Left lung (tissue), 10 donors: ENCODE measurements around the gene RALA. TPM values are rescaled to one million over a fixed set of nuclear protein-coding genes. Genes with fewer than 3 reads are reported as not detected.

ENCODE experiments used
- ATAC-seq: fragments of 200-7000 bp; cut with Tn5 transposase; one replicate; pipeline ENCODE4 v1.9.1; 2020; ENCODE audit warnings: moderate library complexity
- DNase-seq, 4 donors: peaks; one replicate each; pipeline ENCODE4 v3.0.0-alpha.2; 2013 to 2020
- H3K27ac ChIP-seq, 2 donors: fragments of 200-600 bp; sonication (generic) in 1 of 2; one replicate each; pipeline versions ENCODE4 v1.5.0 to v1.8.0; 2020 to 2021
- H3K27me3 ChIP-seq, 2 donors: fragments of 200-600 bp; sonication (generic) in 1 of 2; one replicate each; pipeline versions ENCODE4 v1.5.0 to v1.8.0; 2020 to 2021
- H3K36me3 ChIP-seq, 2 donors: fragments of 200-600 bp; sonication (generic) in 1 of 2; one replicate each; pipeline versions ENCODE4 v1.5.0 to v1.8.0; 2020 to 2021
- H3K4me1 ChIP-seq, 2 donors: fragments of 200-600 bp; one replicate each; pipeline ENCODE4 v1.8.0; 2021
- H3K4me3 ChIP-seq, 2 donors: fragments of 200-600 bp; sonication (generic) in 1 of 2; one replicate each; pipeline versions ENCODE4 v1.5.0 to v1.8.0; 2020 to 2021; ENCODE audit warnings: mild to moderate bottlenecking in 1 of 2
- H3K9me3 ChIP-seq, 2 donors: fragments of 200-600 bp; sonication (generic) in 1 of 2; one replicate each; pipeline versions ENCODE4 v1.5.0 to v1.8.0; 2020 to 2021
- intact Hi-C, 2 donors: fragments of 100-400 bp; cut with DNase I; formaldehyde crosslinking; loops; one replicate each; pipeline versions ENCODE4 v1.11.2 to v1.14.2; 2022
- polyA plus RNA-seq, 6 donors: library from polyadenylated mRNA; unstranded; fragments of 120-200 nt; gene quantifications; one replicate each; pipeline ENCODE4 v1.2.1, GENCODE V29; 2013; ENCODE audit not compliant: insufficient read length in 6 of 6
- total RNA-seq, 2 donors: library from RNA; stranded (reverse); fragmentation: NEBNext Ultra II Directional; extraction: Animal tissue kit (Norgen Biotek cat#: 25700); gene quantifications; one replicate each; pipeline ENCODE4 v1.2.1, GENCODE V29; 2021
- TF ChIP-seq, protein P1 (sequence below), 2 donors: fragments of 200-600 bp; sonication (generic) in 1 of 2; IDR thresholded peaks; one replicate each; pipeline versions ENCODE4 v1.5.0 to v1.8.0; 2021; ENCODE audit warnings: antibody characterized with exemption in 2 of 2
- donor health status: DM: no; HTN: yes; CAD: no.
- donor health status: DM: no; HTN: no; CAD: no.

Gene RALA
- total and polyA plus RNA-seq, 8 donors, result 45.8 to 114 (median 91.5) TPM

DNA sequence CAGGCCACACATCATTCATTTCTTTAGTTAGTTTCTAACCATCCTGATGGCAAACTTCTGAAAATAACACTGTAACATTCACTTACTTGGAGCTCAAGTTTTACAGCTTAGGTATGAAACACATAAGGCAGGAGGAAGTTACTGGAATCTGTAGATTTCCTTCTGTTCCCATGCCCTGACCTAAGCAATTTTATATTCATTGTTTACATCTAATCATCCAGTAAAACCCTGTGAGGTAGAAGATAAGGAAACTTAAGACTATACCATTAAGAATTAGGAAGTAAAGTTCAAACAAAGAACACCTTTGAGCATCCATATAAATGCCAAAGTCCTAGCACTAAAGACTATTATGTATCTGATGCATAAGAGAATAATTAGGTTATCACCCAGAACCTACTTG, 19.5 kb downstream of the RALA start:
- TF ChIP-seq, protein P1, sequence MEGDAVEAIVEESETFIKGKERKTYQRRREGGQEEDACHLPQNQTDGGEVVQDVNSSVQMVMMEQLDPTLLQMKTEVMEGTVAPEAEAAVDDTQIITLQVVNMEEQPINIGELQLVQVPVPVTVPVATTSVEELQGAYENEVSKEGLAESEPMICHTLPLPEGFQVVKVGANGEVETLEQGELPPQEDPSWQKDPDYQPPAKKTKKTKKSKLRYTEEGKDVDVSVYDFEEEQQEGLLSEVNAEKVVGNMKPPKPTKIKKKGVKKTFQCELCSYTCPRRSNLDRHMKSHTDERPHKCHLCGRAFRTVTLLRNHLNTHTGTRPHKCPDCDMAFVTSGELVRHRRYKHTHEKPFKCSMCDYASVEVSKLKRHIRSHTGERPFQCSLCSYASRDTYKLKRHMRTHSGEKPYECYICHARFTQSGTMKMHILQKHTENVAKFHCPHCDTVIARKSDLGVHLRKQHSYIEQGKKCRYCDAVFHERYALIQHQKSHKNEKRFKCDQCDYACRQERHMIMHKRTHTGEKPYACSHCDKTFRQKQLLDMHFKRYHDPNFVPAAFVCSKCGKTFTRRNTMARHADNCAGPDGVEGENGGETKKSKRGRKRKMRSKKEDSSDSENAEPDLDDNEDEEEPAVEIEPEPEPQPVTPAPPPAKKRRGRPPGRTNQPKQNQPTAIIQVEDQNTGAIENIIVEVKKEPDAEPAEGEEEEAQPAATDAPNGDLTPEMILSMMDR (IDR thresholded peaks at IDR 0.05), result no peak
- Histone ChIP-seq H3K4me1 (peaks cover 0 to 18% of the 10 kb centered on the region in 2 donors), H3K36me3 (no peaks in the 10 kb centered on the region), H3K27ac (no peak overlapping the region), H3K27me3 (no peaks in the 10 kb centered on the region), H3K9me3 (no peaks in the 10 kb centered on the region), H3K4me3 (no peak overlapping the region)
- intact Hi-C loops, result no loop called here
- ATAC-seq, result no peak
- DNase-seq, result no peak

DNA sequence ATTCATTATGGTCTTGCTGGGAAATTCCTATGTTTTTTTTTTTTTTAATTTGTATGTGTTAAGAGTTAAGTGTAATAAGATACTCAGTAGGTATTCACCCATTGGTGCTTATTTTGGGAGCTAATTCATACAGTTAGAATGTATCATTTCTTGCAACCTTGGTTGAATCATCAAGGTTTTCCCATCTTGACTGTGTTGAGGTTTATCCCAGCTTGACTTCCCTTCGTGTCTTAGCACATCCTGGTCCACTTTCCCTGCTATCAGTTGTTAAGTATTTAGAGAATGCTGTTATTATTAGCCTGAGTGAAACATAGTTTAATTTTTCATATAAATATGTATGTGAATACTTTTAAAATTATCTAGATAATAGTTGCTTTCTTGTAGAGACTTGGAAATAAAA, 20.8 kb downstream of the RALA start:
- intact Hi-C loops, result no loop called here
- peaks cover 0 to 18% of the 10 kb centered on the region in 2 donors for H3K4me1 ChIP-seq
- H3K9me3 ChIP-seq, result no peaks in the 10 kb centered on the region
- no peaks in the 10 kb centered on the region for H3K36me3 ChIP-seq
- no peaks in the 10 kb centered on the region for H3K27me3 ChIP-seq
- H3K27ac ChIP-seq, result no peak overlapping the region
- H3K4me3 ChIP-seq, result no peak overlapping the region
- ATAC-seq, result no peak
- DNase-seq, result no peak
- TF ChIP-seq, protein P1 (IDR thresholded peaks at IDR 0.05), result no peak

DNA sequence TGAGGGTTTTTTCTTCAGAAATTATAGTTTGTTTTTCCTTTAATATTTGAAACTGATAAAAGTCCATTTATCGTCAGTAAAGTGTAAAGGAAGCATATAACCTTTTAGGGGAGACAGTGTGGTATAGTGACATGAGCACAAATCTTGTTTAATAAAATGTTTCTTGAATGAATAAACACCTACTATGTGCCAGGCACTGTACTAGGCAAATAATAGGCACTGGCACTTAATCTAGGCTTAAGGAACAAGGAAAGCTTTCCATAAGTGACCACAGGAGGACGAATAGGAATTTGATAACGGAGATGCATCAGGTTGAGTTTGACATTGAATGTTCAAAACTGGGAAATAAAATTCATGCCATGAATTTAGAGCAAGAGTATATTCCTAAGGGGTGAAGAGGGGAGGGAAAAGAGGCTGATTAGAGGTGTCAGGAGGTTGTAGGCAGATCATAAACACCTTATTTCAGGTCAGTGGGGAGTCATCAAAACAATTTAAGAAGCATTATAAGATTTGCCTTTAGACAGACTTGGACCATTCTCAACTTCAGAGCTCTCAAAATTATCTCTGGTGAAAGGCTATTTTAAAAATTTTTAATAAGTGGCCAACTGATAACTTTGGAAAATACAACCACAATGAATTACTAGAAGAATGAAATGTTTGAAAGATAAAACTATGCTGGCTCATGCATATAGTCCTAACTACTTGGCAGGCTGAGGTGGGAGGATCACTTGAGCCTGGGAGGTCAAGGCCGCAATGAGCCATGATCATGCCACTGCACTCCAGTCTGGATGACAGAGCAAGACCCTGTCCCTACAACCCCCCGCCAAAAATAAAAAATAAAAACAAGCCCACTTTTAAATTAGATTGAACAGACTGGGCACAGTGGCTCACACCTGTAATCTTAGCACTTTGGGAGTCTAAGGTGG, 22.4 kb downstream of the RALA start:
- Histone ChIP-seq H3K4me3 (no peak overlapping the region), H3K4me1 (peaks cover 0 to 15% of the 10 kb centered on the region in 2 donors), H3K27ac (no peak overlapping the region), H3K27me3 (no peaks in the 10 kb centered on the region), H3K36me3 (no peaks in the 10 kb centered on the region), H3K9me3 (no peaks in the 10 kb centered on the region)
- TF ChIP-seq, protein P1 (IDR thresholded peaks at IDR 0.05), result no peak
- intact Hi-C loops, result no loop called here
- DNase-seq (no peak), ATAC-seq (no peak)

DNA sequence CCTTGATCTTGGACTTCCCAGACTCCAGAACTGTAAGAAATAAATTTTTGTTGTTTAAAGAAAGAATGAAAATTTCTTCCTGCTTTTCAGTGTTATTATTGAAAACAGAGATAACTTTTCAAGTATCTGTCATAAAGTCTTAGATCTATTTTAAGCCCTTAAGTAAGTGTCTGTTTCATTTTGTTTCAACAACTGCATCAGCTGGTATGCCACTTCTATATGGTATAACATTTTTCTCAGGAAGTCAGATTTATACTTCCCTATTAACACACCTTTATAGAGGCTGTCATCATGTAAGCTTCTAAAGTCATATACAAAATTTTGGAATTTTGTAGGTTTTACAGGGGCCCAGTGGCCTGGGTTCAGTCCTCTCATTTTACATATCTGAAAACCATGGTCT, 24.4 kb downstream of the RALA start:
- TF ChIP-seq, protein P1 (IDR thresholded peaks at IDR 0.05), result no peak
- no peak overlapping the region for H3K4me3 ChIP-seq

DNA sequence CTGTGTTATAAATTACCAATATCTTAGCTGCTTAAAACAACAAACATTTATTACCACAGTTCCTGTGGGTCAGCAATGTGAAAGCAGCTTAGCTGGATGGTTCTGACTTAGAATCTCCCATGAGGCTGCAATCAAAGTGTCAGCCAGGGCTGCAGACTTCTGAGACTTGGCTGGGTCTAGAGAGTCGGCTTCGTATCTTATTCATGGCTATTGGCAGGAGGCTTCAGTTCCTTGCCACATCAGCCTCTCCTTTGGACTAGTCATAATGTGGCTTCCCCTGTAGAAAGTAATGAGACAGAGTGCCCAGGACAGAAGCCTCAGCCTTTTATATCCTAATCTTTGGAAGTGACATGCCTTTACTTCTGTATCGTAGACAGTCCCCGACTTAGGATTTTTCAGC, 27.3 kb downstream of the RALA start:
- ATAC-seq, result peak; percentile 73
- Histone ChIP-seq H3K4me3 (no peak overlapping the region), H3K4me1 (peaks cover 0 to 11% of the 10 kb centered on the region in 2 donors), H3K27ac (peak overlapping the region in 1 of 2 donors; percentile 20), H3K27me3 (no peaks in the 10 kb centered on the region), H3K9me3 (peaks cover 0 to 8% of the 10 kb centered on the region in 2 donors), H3K36me3 (no peaks in the 10 kb centered on the region)
- no peak for DNase-seq
- TF ChIP-seq, protein P1 (IDR thresholded peaks at IDR 0.05), result no peak
- intact Hi-C loops, result no loop called here

More for the DNA sequence above, 24.4 kb downstream of the RALA start:
- intact Hi-C loops, result no loop called here
- Histone ChIP-seq H3K4me1 (peaks cover 0 to 21% of the 10 kb centered on the region in 2 donors), H3K27ac (no peak overlapping the region), H3K27me3 (no peaks in the 10 kb centered on the region), H3K9me3 (no peaks in the 10 kb centered on the region), H3K36me3 (no peaks in the 10 kb centered on the region)
- ATAC-seq, result no peak
- no peak for DNase-seq
